ENCODE measurements around the gene NCDN.

Gene NCDN

DNA sequence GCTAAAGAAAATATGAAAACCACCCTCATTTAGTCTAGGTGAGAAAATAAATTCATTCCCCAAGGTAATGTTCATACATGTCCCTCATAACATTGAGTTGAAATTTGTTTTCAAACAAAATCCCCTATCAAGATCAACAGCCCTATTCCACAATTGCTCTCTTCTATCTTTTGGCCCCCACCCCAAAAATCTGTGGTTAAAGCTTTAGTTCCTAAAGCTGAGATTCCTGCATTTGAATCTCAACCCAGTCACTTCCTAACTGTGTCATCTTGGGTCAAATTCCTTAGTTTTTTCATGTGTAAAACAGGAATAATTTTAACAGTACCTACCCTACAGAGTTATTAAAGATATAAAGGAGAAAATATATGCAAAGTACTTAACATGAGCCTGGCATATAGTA, 22.4 kb upstream of the NCDN start:
- peaks cover 13 to 16% of the 10 kb centered on the region in 2 donors for H3K4me1 ChIP-seq (ENCODE audit: control insufficient read depth in 2 of 2, insufficient read depth in 1 of 2, low read depth in 1 of 2, low read length in 2 of 2)
- no peak overlapping the region for H2BK15ac ChIP-seq (ENCODE audit: low read length)
- no peaks in the 10 kb centered on the region for H3K27me3 ChIP-seq (ENCODE audit: control insufficient read depth in 3 of 3, insufficient read depth in 3 of 3, low read depth in 1 of 3, low read length in 3 of 3)
- no peak overlapping the region for H3K9ac ChIP-seq (ENCODE audit: low read depth, low read length, poor library complexity)
- no peak overlapping the region for H3K4me3 ChIP-seq (ENCODE audit: low read length in 2 of 2)
- H3K79me1 ChIP-seq (ENCODE audit: low read depth, low read length), result no peaks in the 10 kb centered on the region
- H3K18ac ChIP-seq (ENCODE audit: low read length), result no peak overlapping the region
- H3K36me3 ChIP-seq (replicated peaks in 1 of 2; ENCODE audit: control insufficient read depth in 2 of 2, insufficient read depth in 2 of 2, low read length in 2 of 2), result peaks cover 10 to 49% of the 10 kb centered on the region in 2 donors
- no peak overlapping the region for H4K8ac ChIP-seq (ENCODE audit: low read depth, low read length)
- H2AK5ac ChIP-seq (ENCODE audit: low read depth, low read length), result no peak overlapping the region
- no peak overlapping the region for H3K4ac ChIP-seq (ENCODE audit: low read length)
- no peak overlapping the region for H4K91ac ChIP-seq (ENCODE audit: low read depth, low read length, poor library complexity)
- H3K23ac ChIP-seq (ENCODE audit: low read depth, low read length, poor library complexity), result no peak overlapping the region
- no peak overlapping the region for H2BK5ac ChIP-seq (ENCODE audit: low read length)
- no peak overlapping the region for H2BK12ac ChIP-seq (ENCODE audit: low read length)
- no peak overlapping the region for H2BK120ac ChIP-seq (ENCODE audit: low read depth, low read length)
- peaks cover 10 to 25% of the 10 kb centered on the region in 2 donors for H3K9me3 ChIP-seq (replicated peaks in 1 of 2; ENCODE audit: control insufficient read depth in 2 of 2, insufficient read depth in 1 of 2, low read depth in 1 of 2, low read length in 2 of 2)
- H3K4me2 ChIP-seq (ENCODE audit: insufficient read depth, low read length, poor library complexity, severe bottlenecking), result no peak overlapping the region
- no peak overlapping the region for H2AFZ ChIP-seq (ENCODE audit: low read length)
- no peak for DNase-seq (ENCODE audit: low spot score)
- H3K27ac ChIP-seq (replicated peaks; ENCODE audit: low read length), result no peak overlapping the region
- no peak overlapping the region for H3K14ac ChIP-seq (ENCODE audit: low read length)

DNA sequence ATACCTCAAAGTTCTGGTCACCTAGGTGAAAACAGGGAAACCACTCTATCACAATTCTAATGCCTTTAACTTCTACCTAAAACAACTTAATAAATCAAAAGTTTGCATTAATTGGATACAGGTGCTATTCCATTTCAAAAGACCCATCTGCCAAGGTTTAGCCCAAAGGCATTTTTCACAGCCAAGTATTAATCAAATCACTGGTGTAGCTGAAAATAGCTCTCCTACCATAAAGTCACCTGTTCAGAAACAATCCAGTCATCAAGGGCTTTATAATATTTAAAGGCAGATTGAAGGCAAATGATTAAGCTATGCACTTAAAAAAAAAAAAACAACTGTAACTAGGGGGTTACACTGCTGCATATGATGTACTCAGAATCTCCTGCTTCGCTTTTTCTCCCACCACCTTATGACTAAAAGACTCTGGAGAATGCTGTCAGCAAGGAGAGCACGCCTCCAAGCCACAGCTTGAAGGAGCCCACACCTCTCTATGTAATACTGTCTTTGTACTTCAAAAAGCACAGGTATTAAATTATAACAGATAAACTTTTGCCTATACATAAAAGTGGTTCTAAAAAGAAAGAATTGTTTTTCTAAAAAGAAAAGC, 20.9 kb upstream of the NCDN start:
- H2BK5ac ChIP-seq (ENCODE audit: low read length), result no peak overlapping the region
- no peak overlapping the region for H2BK15ac ChIP-seq (ENCODE audit: low read length)
- H2AFZ ChIP-seq (ENCODE audit: low read length), result no peak overlapping the region
- no peaks in the 10 kb centered on the region for H3K27me3 ChIP-seq (ENCODE audit: control insufficient read depth in 3 of 3, insufficient read depth in 3 of 3, low read depth in 1 of 3, low read length in 3 of 3)
- H3K4ac ChIP-seq (ENCODE audit: low read length), result no peak overlapping the region
- WGBS, 2 donors (ENCODE audit: extremely low coverage in 2 of 2, insufficient read length in 2 of 2, insufficient replicate concordance in 1 of 2), result no CpG with 5 or more reads among the region's 2 CpGs
- no peak overlapping the region for H2AK5ac ChIP-seq (ENCODE audit: low read depth, low read length)
- no peak overlapping the region for H2BK120ac ChIP-seq (ENCODE audit: low read depth, low read length)
- H3K9ac ChIP-seq (ENCODE audit: low read depth, low read length, poor library complexity), result no peak overlapping the region
- no peak overlapping the region for H3K23ac ChIP-seq (ENCODE audit: low read depth, low read length, poor library complexity)
- H2BK12ac ChIP-seq (ENCODE audit: low read length), result no peak overlapping the region
- no peak overlapping the region for H3K4me2 ChIP-seq (ENCODE audit: insufficient read depth, low read length, poor library complexity, severe bottlenecking)
- H4K91ac ChIP-seq (ENCODE audit: low read depth, low read length, poor library complexity), result no peak overlapping the region
- peaks cover 13 to 17% of the 10 kb centered on the region in 2 donors for H3K4me1 ChIP-seq (ENCODE audit: control insufficient read depth in 2 of 2, insufficient read depth in 1 of 2, low read depth in 1 of 2, low read length in 2 of 2)
- H3K36me3 ChIP-seq (replicated peaks in 1 of 2; ENCODE audit: control insufficient read depth in 2 of 2, insufficient read depth in 2 of 2, low read length in 2 of 2), result peaks cover 2 to 42% of the 10 kb centered on the region in 2 donors
- H3K14ac ChIP-seq (ENCODE audit: low read length), result no peak overlapping the region
- H3K79me1 ChIP-seq (ENCODE audit: low read depth, low read length), result no peaks in the 10 kb centered on the region
- H3K4me3 ChIP-seq (ENCODE audit: low read length in 2 of 2), result no peak overlapping the region
- no peak for DNase-seq (ENCODE audit: low spot score)
- no peak overlapping the region for H3K27ac ChIP-seq (replicated peaks; ENCODE audit: low read length)
- H4K8ac ChIP-seq (ENCODE audit: low read depth, low read length), result no peak overlapping the region
- peaks cover 0 to 11% of the 10 kb centered on the region in 2 donors for H3K9me3 ChIP-seq (replicated peaks in 1 of 2; ENCODE audit: control insufficient read depth in 2 of 2, insufficient read depth in 1 of 2, low read depth in 1 of 2, low read length in 2 of 2)
- H3K18ac ChIP-seq (ENCODE audit: low read length), result no peak overlapping the region

GRCh38 chr1:35537806-35538205, 19.8 kb upstream of the NCDN start:
- H3K18ac ChIP-seq (ENCODE audit: low read length), result no peak overlapping the region
- H4K91ac ChIP-seq (ENCODE audit: low read depth, low read length, poor library complexity), result no peak overlapping the region
- no peaks in the 10 kb centered on the region for H3K27me3 ChIP-seq (ENCODE audit: control insufficient read depth in 3 of 3, insufficient read depth in 3 of 3, low read depth in 1 of 3, low read length in 3 of 3)
- H3K4me1 ChIP-seq (ENCODE audit: control insufficient read depth in 2 of 2, insufficient read depth in 1 of 2, low read depth in 1 of 2, low read length in 2 of 2), result peaks cover 13 to 17% of the 10 kb centered on the region in 2 donors
- no peak overlapping the region for H3K9ac ChIP-seq (ENCODE audit: low read depth, low read length, poor library complexity)
- no peak overlapping the region for H3K14ac ChIP-seq (ENCODE audit: low read length)
- H2BK12ac ChIP-seq (ENCODE audit: low read length), result no peak overlapping the region
- H3K79me1 ChIP-seq (ENCODE audit: low read depth, low read length), result no peaks in the 10 kb centered on the region
- peaks cover 0 to 6% of the 10 kb centered on the region in 2 donors for H3K9me3 ChIP-seq (replicated peaks in 1 of 2; ENCODE audit: control insufficient read depth in 2 of 2, insufficient read depth in 1 of 2, low read depth in 1 of 2, low read length in 2 of 2)
- no peak overlapping the region for H3K23ac ChIP-seq (ENCODE audit: low read depth, low read length, poor library complexity)
- H3K27ac ChIP-seq (replicated peaks; ENCODE audit: low read length), result peak overlapping the region; percentile 52
- no peak overlapping the region for H2BK120ac ChIP-seq (ENCODE audit: low read depth, low read length)
- no peak overlapping the region for H3K4ac ChIP-seq (ENCODE audit: low read length)
- H3K4me3 ChIP-seq (ENCODE audit: low read length in 2 of 2), result no peak overlapping the region
- H2AK5ac ChIP-seq (ENCODE audit: low read depth, low read length), result no peak overlapping the region
- H2BK15ac ChIP-seq (ENCODE audit: low read length), result no peak overlapping the region
- peaks cover 2 to 45% of the 10 kb centered on the region in 2 donors for H3K36me3 ChIP-seq (replicated peaks in 1 of 2; ENCODE audit: control insufficient read depth in 2 of 2, insufficient read depth in 2 of 2, low read length in 2 of 2)
- no peak for DNase-seq (ENCODE audit: low spot score)
- no peak overlapping the region for H3K4me2 ChIP-seq (ENCODE audit: insufficient read depth, low read length, poor library complexity, severe bottlenecking)
- WGBS, 2 donors (ENCODE audit: extremely low coverage in 2 of 2, insufficient read length in 2 of 2, insufficient replicate concordance in 1 of 2), result no CpG with 5 or more reads among the region's 1 CpG
- H4K8ac ChIP-seq (ENCODE audit: low read depth, low read length), result no peak overlapping the region
- no peak overlapping the region for H2BK5ac ChIP-seq (ENCODE audit: low read length)
- no peak overlapping the region for H2AFZ ChIP-seq (ENCODE audit: low read length)

GRCh38 chr1:35539073-35539823, 18.4 kb upstream of the NCDN start:
- Histone ChIP-seq H2BK12ac (ENCODE audit: low read length) (no peak overlapping the region), H2AK5ac (ENCODE audit: low read depth, low read length) (no peak overlapping the region), H2BK5ac (ENCODE audit: low read length) (no peak overlapping the region), H3K4me3 (ENCODE audit: low read length in 2 of 2) (no peak overlapping the region), H3K9me3 (replicated peaks in 1 of 2; ENCODE audit: control insufficient read depth in 2 of 2, insufficient read depth in 1 of 2, low read depth in 1 of 2, low read length in 2 of 2) (no peaks in the 10 kb centered on the region), H3K27ac (replicated peaks; ENCODE audit: low read length) (peak overlapping the region; percentile 77), H3K4me2 (ENCODE audit: insufficient read depth, low read length, poor library complexity, severe bottlenecking) (no peak overlapping the region), H3K18ac (ENCODE audit: low read length) (no peak overlapping the region), H3K36me3 (replicated peaks in 1 of 2; ENCODE audit: control insufficient read depth in 2 of 2, insufficient read depth in 2 of 2, low read length in 2 of 2) (peaks cover 2 to 42% of the 10 kb centered on the region in 2 donors), H3K4me1 (ENCODE audit: control insufficient read depth in 2 of 2, insufficient read depth in 1 of 2, low read depth in 1 of 2, low read length in 2 of 2) (peaks cover 13 to 17% of the 10 kb centered on the region in 2 donors), H3K27me3 (ENCODE audit: control insufficient read depth in 3 of 3, insufficient read depth in 3 of 3, low read depth in 1 of 3, low read length in 3 of 3) (peaks cover 0 to 9% (median 0%) of the 10 kb centered on the region in 3 experiments), H3K79me1 (ENCODE audit: low read depth, low read length) (no peaks in the 10 kb centered on the region), H4K8ac (ENCODE audit: low read depth, low read length) (no peak overlapping the region), H2BK120ac (ENCODE audit: low read depth, low read length) (no peak overlapping the region), H4K91ac (ENCODE audit: low read depth, low read length, poor library complexity) (no peak overlapping the region), H2AFZ (ENCODE audit: low read length) (no peak overlapping the region), H3K4ac (ENCODE audit: low read length) (no peak overlapping the region), H3K14ac (ENCODE audit: low read length) (no peak overlapping the region), H3K9ac (ENCODE audit: low read depth, low read length, poor library complexity) (no peak overlapping the region), H2BK15ac (ENCODE audit: low read length) (no peak overlapping the region), H3K23ac (ENCODE audit: low read depth, low read length, poor library complexity) (no peak overlapping the region)
- DNase-seq (ENCODE audit: low spot score), result peak; percentile 32
- no CpG with 5 or more reads among the region's 6 CpGs for WGBS, 2 donors (ENCODE audit: extremely low coverage in 2 of 2, insufficient read length in 2 of 2, insufficient replicate concordance in 1 of 2)
